ENCODE measurements around the gene GSTA1.

GRCh38 chr6:52746213-52746612, 57.4 kb downstream of the GSTA1 start:
- TF ChIP-seq, protein P1, sequence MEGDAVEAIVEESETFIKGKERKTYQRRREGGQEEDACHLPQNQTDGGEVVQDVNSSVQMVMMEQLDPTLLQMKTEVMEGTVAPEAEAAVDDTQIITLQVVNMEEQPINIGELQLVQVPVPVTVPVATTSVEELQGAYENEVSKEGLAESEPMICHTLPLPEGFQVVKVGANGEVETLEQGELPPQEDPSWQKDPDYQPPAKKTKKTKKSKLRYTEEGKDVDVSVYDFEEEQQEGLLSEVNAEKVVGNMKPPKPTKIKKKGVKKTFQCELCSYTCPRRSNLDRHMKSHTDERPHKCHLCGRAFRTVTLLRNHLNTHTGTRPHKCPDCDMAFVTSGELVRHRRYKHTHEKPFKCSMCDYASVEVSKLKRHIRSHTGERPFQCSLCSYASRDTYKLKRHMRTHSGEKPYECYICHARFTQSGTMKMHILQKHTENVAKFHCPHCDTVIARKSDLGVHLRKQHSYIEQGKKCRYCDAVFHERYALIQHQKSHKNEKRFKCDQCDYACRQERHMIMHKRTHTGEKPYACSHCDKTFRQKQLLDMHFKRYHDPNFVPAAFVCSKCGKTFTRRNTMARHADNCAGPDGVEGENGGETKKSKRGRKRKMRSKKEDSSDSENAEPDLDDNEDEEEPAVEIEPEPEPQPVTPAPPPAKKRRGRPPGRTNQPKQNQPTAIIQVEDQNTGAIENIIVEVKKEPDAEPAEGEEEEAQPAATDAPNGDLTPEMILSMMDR (IDR thresholded peaks at IDR 0.05): no peak
- TF ChIP-seq POLR2A (IDR thresholded peaks at IDR 0.05): no peak
